Measurements from ENCODE around the gene EXOG. TPM values are rescaled to one million over a fixed set of nuclear protein-coding genes. Genes with fewer than 3 reads are reported as not detected.

The EXOG gene
- total and polyA plus RNA-seq, 2 of the 13 experiments (the other 11 are each of a cell fraction or from before 2014, with no cell fraction given), result 5.5 to 9.5 TPM

GRCh38 chr3:38522002-38522401, 25.9 kb downstream of the EXOG start:
- Histone ChIP-seq H2AFZ (ENCODE audit: low read length) (no peak overlapping the region), H3K4me2 (ENCODE audit: low read depth, low read length) (no peak overlapping the region), H4K20me1 (ENCODE audit: insufficient read depth, low read length) (no peaks in the 10 kb centered on the region), H3K4me3 (replicated peaks in 1 of 3; ENCODE audit: insufficient read depth in 1 of 3, low read depth in 2 of 3, low read length in 3 of 3) (no peak overlapping the region), H3K27me3 (ENCODE audit: control insufficient read depth in 1 of 2, insufficient read depth in 2 of 2, low read length in 2 of 2) (no peaks in the 10 kb centered on the region), H3K9me3 (ENCODE audit: low read length) (no peaks in the 10 kb centered on the region), H3K36me3 (replicated peaks in 1 of 2; ENCODE audit: control insufficient read depth in 1 of 2, insufficient read depth in 2 of 2, low read length in 2 of 2) (peaks cover 3 to 16% of the 10 kb centered on the region in 2 experiments; a peak in 3 of 5 replicates), H3K4me1 (ENCODE audit: insufficient read depth, low read length) (no peaks in the 10 kb centered on the region), H3K27ac (ENCODE audit: extremely low read length, insufficient read depth, low read length) (no peak overlapping the region), H3K9ac (ENCODE audit: insufficient read depth, low read depth, low read length) (no peak overlapping the region), H3K79me2 (ENCODE audit: insufficient read depth, low read length) (no peaks in the 10 kb centered on the region)
- no peak for DNase-seq (ENCODE audit: low spot score)
- in situ Hi-C loops (cut with HindIII; ENCODE audit: extremely low pct_ligation_motif_present, low pct_unique_long_range_greater_than_20kb), result no loop called here
- ChIA-PET POLR2A (no interaction called here), CTCF (ENCODE audit: low intra/inter-chr PET ratio, low total read pairs) (interaction anchor here (1.0 to 2.7 kb wide), 6 partner anchors 26 to 509 kb away, joined by 3 to 15 read pairs (median 10); partner anchors contain the start of gene EXOG)
- WGBS (ENCODE audit: low lambda C conversion rate), result 96% methylated on average over 6 of the region's 6 CpGs
- BruUV-seq (replicated peaks), result no TSS peak
- no peak for FAIRE-seq
- intact Hi-C loops (cut with micrococcal nuclease; ENCODE audit: unreplicated experiment), result no loop called here
- no peak for ATAC-seq
- no peak for TF ChIP-seq ZNF574 (CRISPR knock-in tag; IDR thresholded peaks at IDR 0.05)
- TF ChIP-seq RXRA (CRISPR knock-in tag; IDR thresholded peaks at IDR 0.05), result no peak
- TF ChIP-seq ZNF766 (CRISPR knock-in tag; IDR thresholded peaks at IDR 0.05; ENCODE audit: borderline replicate concordance), result no peak
- TF ChIP-seq ZBTB21 (CRISPR knock-in tag; IDR thresholded peaks at IDR 0.05), result no peak
- TF ChIP-seq ZNF260 (CRISPR knock-in tag; IDR thresholded peaks at IDR 0.05; ENCODE audit: borderline replicate concordance, low read depth), result no peak
- no peak for TF ChIP-seq ZNF282 (IDR thresholded peaks at IDR 0.05; ENCODE audit: partially characterized antibody)
- TF ChIP-seq FOXP1 (IDR thresholded peaks at IDR 0.05), result no peak
- no peak for TF ChIP-seq FOXP1 (CRISPR knock-in tag; IDR thresholded peaks at IDR 0.05)
- no peak for TF ChIP-seq MXD1 (CRISPR knock-in tag; IDR thresholded peaks at IDR 0.05)
- TF ChIP-seq ZNF883 (CRISPR knock-in tag; IDR thresholded peaks at IDR 0.05; ENCODE audit: not compliant biosample characterization), result no peak
- TF ChIP-seq FOXC1 (CRISPR knock-in tag; IDR thresholded peaks at IDR 0.05; ENCODE audit: borderline replicate concordance), result no peak
- TF ChIP-seq ZUFSP (CRISPR knock-in tag; IDR thresholded peaks at IDR 0.05; ENCODE audit: borderline replicate concordance), result no peak
- no peak for TF ChIP-seq SNAPC4 (CRISPR knock-in tag; IDR thresholded peaks at IDR 0.05)
- TF ChIP-seq ZNF768 (CRISPR knock-in tag; IDR thresholded peaks at IDR 0.05), result no peak
